ENCODE data around the gene HOXA9. TPM values are rescaled to one million over a fixed set of nuclear protein-coding genes. Genes with fewer than 3 reads are reported as not detected.

The HOXA9 gene
- total and polyA plus RNA-seq, 2 of the 8 experiments (the other 6 are each of a cell fraction or from before 2014, with no cell fraction given): not detected

DNA sequence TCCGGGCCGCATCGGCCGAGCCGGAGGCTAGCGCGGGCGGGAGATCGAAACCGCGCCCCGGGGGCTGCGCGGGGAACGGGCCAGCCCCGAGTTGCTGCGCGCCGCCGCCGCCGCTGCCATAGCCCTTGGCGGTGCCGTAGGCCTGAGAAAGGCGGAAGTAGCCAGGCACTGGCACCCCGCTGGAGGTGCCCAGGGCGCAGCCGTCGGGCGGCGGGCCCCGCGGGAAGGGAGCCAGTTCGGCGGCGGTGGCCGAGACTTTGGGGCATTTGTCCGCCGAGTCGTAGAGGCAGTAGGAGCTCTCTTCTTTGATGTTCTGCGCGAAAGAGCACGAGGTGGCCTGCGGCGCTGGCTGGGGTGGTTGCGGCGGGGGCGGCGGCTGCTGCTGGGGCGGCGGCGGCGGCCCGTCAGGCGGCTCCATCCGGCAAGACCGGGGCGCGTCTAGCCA is 8.2 kb upstream of the HOXA9 start:
- no peak overlapping the region for H2BK12ac ChIP-seq (ENCODE audit: low read depth, low read length)
- no peaks in the 10 kb centered on the region for H3K79me1 ChIP-seq (ENCODE audit: low read depth, low read length)
- H4K5ac ChIP-seq (ENCODE audit: insufficient read length, low read depth, low read length): no peak overlapping the region
- no peaks in the 10 kb centered on the region; the same call in 1 of the 2 replicates for H3K23me2 ChIP-seq (ENCODE audit: low read depth, low read length)
- H3K9me3 ChIP-seq (ENCODE audit: insufficient read depth in 2 of 2, low read depth in 1 of 2, low read length in 1 of 2): no peaks in the 10 kb centered on the region; a peak in 1 of 4 replicates
- H3K4me3 ChIP-seq (ENCODE audit: extremely low read depth in 1 of 4, insufficient read depth in 2 of 4, low read depth in 3 of 4, low read length in 4 of 4): peak overlapping the region in 1 of 4 experiments; percentile 36; a peak in 2 of 8 replicates
- H3K9ac ChIP-seq (replicated peaks in 1 of 4; ENCODE audit: extremely low read depth in 1 of 4, low read depth in 3 of 4, low read length in 3 of 4): no peak overlapping the region
- H3K4me1 ChIP-seq (replicated peaks in 1 of 4; ENCODE audit: control insufficient read depth in 3 of 4, insufficient read depth in 4 of 4, low read length in 3 of 4): peaks cover 4 to 11% (median 5%) of the 10 kb centered on the region in 4 experiments; a peak in 5 of 7 replicates
- no peak overlapping the region for H2BK120ac ChIP-seq (replicated peaks; ENCODE audit: low read depth, low read length)
- H3K4ac ChIP-seq (replicated peaks; ENCODE audit: insufficient read length, low read depth, low read length): no peak overlapping the region
- H3K18ac ChIP-seq (ENCODE audit: extremely low read depth, low read length): no peak overlapping the region; the same call in 1 of the 2 replicates
- no peak overlapping the region for H2BK20ac ChIP-seq (ENCODE audit: low read length)
- no peak overlapping the region for H3K56ac ChIP-seq (replicated peaks; ENCODE audit: insufficient read length, low read depth, low read length)
- H4K8ac ChIP-seq (ENCODE audit: extremely low read depth, insufficient read depth, low read length): peak overlapping the region; percentile 62; the same call in 1 of the 2 replicates
- ChIA-PET CTCF (ENCODE audit: partially characterized antibody) (interaction anchor here (0.6 to 5.4 kb wide), 4 partner anchors 10 to 51 kb away, joined by 3 to 20 read pairs (median 7); partner anchors contain the start of gene HOXA5), POLR2A (ENCODE audit: partially characterized antibody) (no interaction called here)
- H4K91ac ChIP-seq (replicated peaks; ENCODE audit: insufficient read length, low read length): no peak overlapping the region
- H2BK15ac ChIP-seq (ENCODE audit: low read length): no peak overlapping the region
- 2% methylated on average over 30 of the region's 59 CpGs; no CpG with 5 or more reads in 1 of the 2 experiments for WGBS, 2 experiments (ENCODE audit: extremely low coverage in 1 of 2, insufficient coverage in 1 of 2, insufficient read length in 1 of 2, insufficient replicate concordance in 2 of 2, low coverage in 1 of 2, low lambda C conversion rate in 2 of 2, missing lambda C conversion rate in 1 of 2)
- no peak overlapping the region for H3K23ac ChIP-seq (ENCODE audit: insufficient read length)
- no peak overlapping the region for H2AK5ac ChIP-seq (ENCODE audit: low read depth, low read length)
- H2BK5ac ChIP-seq (ENCODE audit: low read depth, low read length): no peak overlapping the region
- peaks cover 0 to 18% (median 0%) of the 10 kb centered on the region in 4 experiments; a peak in 1 of 8 replicates for H3K36me3 ChIP-seq (ENCODE audit: control insufficient read depth in 2 of 4, insufficient read depth in 4 of 4, low read length in 3 of 4)
- H3K27me3 ChIP-seq (replicated peaks in 1 of 4; ENCODE audit: control insufficient read depth in 3 of 4, extremely low read depth in 1 of 4, insufficient read depth in 3 of 4, low read length in 3 of 4): peaks cover 95 to 100% (median 100%) of the 10 kb centered on the region in 4 experiments
- H3K79me2 ChIP-seq (ENCODE audit: control insufficient read depth in 1 of 2, insufficient read depth in 2 of 2, low read length in 2 of 2): no peaks in the 10 kb centered on the region
- no peak overlapping the region for H2AFZ ChIP-seq (ENCODE audit: low read length)
- H3K27ac ChIP-seq (ENCODE audit: low read depth, low read length): no peak overlapping the region
- peak overlapping the region; percentile 19 to 35; a peak in 3 of 4 replicates for H3K4me2 ChIP-seq (ENCODE audit: insufficient read depth in 1 of 2, low read depth in 2 of 2, low read length in 2 of 2)
- FAIRE-seq: no peak
- H3K14ac ChIP-seq (ENCODE audit: insufficient read length): no peak overlapping the region
- peaks cover 39 to 59% of the 10 kb centered on the region in 2 experiments for H4K20me1 ChIP-seq (replicated peaks in 1 of 2; ENCODE audit: control insufficient read depth in 1 of 2, insufficient read depth in 2 of 2, low read length in 2 of 2)
- DNase-seq (ENCODE audit: low read depth in 1 of 2, low spot score in 2 of 2): peak in 1 of 2 experiments; percentile 73
- no peak for TF ChIP-seq JUN (IDR thresholded peaks at IDR 0.05; ENCODE audit: low read depth, low read length)
- TF ChIP-seq CREB1 (IDR thresholded peaks at IDR 0.05): no peak
- peak; percentile 84 for TF ChIP-seq SUZ12 (IDR thresholded peaks at IDR 0.05; ENCODE audit: low read length)
- TF ChIP-seq GTF2F1 (IDR thresholded peaks at IDR 0.05; ENCODE audit: borderline replicate concordance, low read depth, low read length): no peak
- TF ChIP-seq, protein P1, sequence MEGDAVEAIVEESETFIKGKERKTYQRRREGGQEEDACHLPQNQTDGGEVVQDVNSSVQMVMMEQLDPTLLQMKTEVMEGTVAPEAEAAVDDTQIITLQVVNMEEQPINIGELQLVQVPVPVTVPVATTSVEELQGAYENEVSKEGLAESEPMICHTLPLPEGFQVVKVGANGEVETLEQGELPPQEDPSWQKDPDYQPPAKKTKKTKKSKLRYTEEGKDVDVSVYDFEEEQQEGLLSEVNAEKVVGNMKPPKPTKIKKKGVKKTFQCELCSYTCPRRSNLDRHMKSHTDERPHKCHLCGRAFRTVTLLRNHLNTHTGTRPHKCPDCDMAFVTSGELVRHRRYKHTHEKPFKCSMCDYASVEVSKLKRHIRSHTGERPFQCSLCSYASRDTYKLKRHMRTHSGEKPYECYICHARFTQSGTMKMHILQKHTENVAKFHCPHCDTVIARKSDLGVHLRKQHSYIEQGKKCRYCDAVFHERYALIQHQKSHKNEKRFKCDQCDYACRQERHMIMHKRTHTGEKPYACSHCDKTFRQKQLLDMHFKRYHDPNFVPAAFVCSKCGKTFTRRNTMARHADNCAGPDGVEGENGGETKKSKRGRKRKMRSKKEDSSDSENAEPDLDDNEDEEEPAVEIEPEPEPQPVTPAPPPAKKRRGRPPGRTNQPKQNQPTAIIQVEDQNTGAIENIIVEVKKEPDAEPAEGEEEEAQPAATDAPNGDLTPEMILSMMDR (IDR thresholded peaks at IDR 0.05; ENCODE audit: control extremely low read depth in 1 of 3, insufficient read depth in 1 of 3, low read depth in 1 of 3, low read length in 3 of 3): no peak
- no peak for TF ChIP-seq SRF (IDR thresholded peaks at IDR 0.05; ENCODE audit: low read depth, low read length)
- TF ChIP-seq GABPA (IDR thresholded peaks at IDR 0.05; ENCODE audit: borderline replicate concordance, insufficient read depth, low read length): no peak
- peak; percentile 83 for TF ChIP-seq EZH2 (IDR thresholded peaks at IDR 0.05; ENCODE audit: low read depth, low read length, severe bottlenecking)
- no peak for TF ChIP-seq ZNF274 (IDR thresholded peaks at IDR 0.05; ENCODE audit: borderline replicate concordance, extremely low read depth, low read length)
- no peak for TF ChIP-seq POLR2A (IDR thresholded peaks at IDR 0.05; ENCODE audit: control extremely low read depth in 1 of 2, low read depth in 2 of 2, low read length in 2 of 2)
- no peak for TF ChIP-seq TCF12 (IDR thresholded peaks at IDR 0.05; ENCODE audit: low read depth, low read length)

Data from H1 (cell line).